Activated CD4-positive, alpha-beta T cell treated with anti-CD3 and anti-CD28 coated beads, Interleukin-2, amount 50 U/mL, for 1 hour (primary cell): ENCODE measurements around the gene HOXC6.

Source experiments
- DNase-seq: peaks from one replicate; pipeline ENCODE4 v3.0.0-alpha.2; 2020

Gene HOXC6

GRCh38 chr12:54042970-54043853 is 15.0 kb downstream of the HOXC6 start:
- DNase-seq = no peak

GRCh38 chr12:54044425-54045103 is 16.3 kb downstream of the HOXC6 start:
- no peak for DNase-seq

GRCh38 chr12:54045401-54045800 is 17.2 kb downstream of the HOXC6 start:
- DNase-seq = no peak

- DNase-seq = no peak
Observed at GRCh38 chr12:54045868-54046521, 17.8 kb downstream of the HOXC6 start.

GRCh38 chr12:54046809-54047159 is 18.5 kb downstream of the HOXC6 start:
- DNase-seq = no peak

GRCh38 chr12:54047160-54047963 is 19.1 kb downstream of the HOXC6 start:
- no peak for DNase-seq

- no peak for DNase-seq
Observed at GRCh38 chr12:54047964-54048303, 19.7 kb downstream of the HOXC6 start.

GRCh38 chr12:54048406-54049093 is 20.3 kb downstream of the HOXC6 start:
- no peak for DNase-seq

GRCh38 chr12:54049108-54049507 is 20.9 kb downstream of the HOXC6 start:
- DNase-seq = no peak

- no peak for DNase-seq
Observed at GRCh38 chr12:54050482-54050810, 22.2 kb downstream of the HOXC6 start.

- no peak for DNase-seq
Observed at GRCh38 chr12:54051026-54051842, 23.0 kb downstream of the HOXC6 start.

- DNase-seq = no peak
Observed at GRCh38 chr12:54051874-54052437, 23.7 kb downstream of the HOXC6 start.

- DNase-seq = no peak
Observed at GRCh38 chr12:54052438-54053002, 24.3 kb downstream of the HOXC6 start.

- DNase-seq = no peak
Observed at GRCh38 chr12:54053003-54053750, 24.9 kb downstream of the HOXC6 start.

- no peak for DNase-seq
Observed at GRCh38 chr12:54053751-54054741, 25.8 kb downstream of the HOXC6 start, which contains the start of gene HOXC4. TSS of gene HOXC4 (plus strand) at chr12:54053835. CDS start at chr12:54053923, 88 bp downstream.

- no peak for DNase-seq
Observed at GRCh38 chr12:54054742-54055194, 26.5 kb downstream of the HOXC6 start.

GRCh38 chr12:54055552-54055951 is 27.3 kb downstream of the HOXC6 start:
- DNase-seq = no peak

- DNase-seq = no peak
Observed at GRCh38 chr12:54056110-54056509, 27.9 kb downstream of the HOXC6 start.
